NCI-H1092 treated with DMSO at 0.1 percent for 48 hours (cell line): ENCODE measurements around the gene GBF1.

ENCODE experiments used
- DNase-seq: peaks from one replicate; lab custom pipeline; 2025; lab: John Stamatoyannopoulos, UW

GBF1 gene

GRCh38 chr10:102422545-102423129 is 177.3 kb downstream of the GBF1 start:
- no peak for DNase-seq

- no peak for DNase-seq
Observed at GRCh38 chr10:102423372-102423968, 178.1 kb downstream of the GBF1 start.

GRCh38 chr10:102424145-102424544 is 178.8 kb downstream of the GBF1 start:
- DNase-seq = no peak

- no peak for DNase-seq
Observed at GRCh38 chr10:102424916-102425315, 179.6 kb downstream of the GBF1 start.

GRCh38 chr10:102425444-102425843 is 180.1 kb downstream of the GBF1 start:
- no peak for DNase-seq

- DNase-seq = no peak
Observed at GRCh38 chr10:102426803-102427287, 181.5 kb downstream of the GBF1 start.

GRCh38 chr10:102429468-102429867 is 184.1 kb downstream of the GBF1 start:
- DNase-seq = no peak

GRCh38 chr10:102431452-102432124 is 186.3 kb downstream of the GBF1 start:
- no peak for DNase-seq
